Retina (tissue), 1 donor: ENCODE results near the gene SUMF2.
"Not testable (repeated sequence)": the region's sequence is repeated elsewhere in the genome, so short reads cannot be mapped to it uniquely, and the experiment has no call there.

ENCODE experiments used
- DNase-seq: peaks from one replicate; pipeline ENCODE4 v3.0.0-alpha.2; 2016

SUMF2 gene

GRCh38 chr7:56107954-56108258, 43.8 kb downstream of the SUMF2 start:
- DNase-seq = no peak

DNA sequence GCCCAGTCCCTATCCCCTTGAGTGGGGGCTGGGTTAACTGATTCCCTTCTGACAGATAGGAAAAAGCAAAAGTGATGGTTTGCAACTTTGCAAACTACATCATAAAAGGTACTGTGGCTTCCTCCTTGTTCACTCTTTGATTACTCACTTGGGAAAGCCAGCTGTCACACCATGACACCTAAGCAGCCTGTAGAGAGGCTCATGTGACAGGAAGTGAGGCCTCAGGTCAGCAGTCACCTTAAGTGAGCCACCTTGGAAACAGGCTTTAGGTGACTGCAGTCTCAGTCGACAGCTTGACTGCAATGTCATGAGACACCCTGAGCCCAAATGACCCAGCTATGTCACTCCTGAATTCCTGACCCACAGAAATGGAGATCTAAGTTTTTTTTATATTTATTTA, 46.5 kb downstream of the SUMF2 start:
- no peak for DNase-seq

DNA sequence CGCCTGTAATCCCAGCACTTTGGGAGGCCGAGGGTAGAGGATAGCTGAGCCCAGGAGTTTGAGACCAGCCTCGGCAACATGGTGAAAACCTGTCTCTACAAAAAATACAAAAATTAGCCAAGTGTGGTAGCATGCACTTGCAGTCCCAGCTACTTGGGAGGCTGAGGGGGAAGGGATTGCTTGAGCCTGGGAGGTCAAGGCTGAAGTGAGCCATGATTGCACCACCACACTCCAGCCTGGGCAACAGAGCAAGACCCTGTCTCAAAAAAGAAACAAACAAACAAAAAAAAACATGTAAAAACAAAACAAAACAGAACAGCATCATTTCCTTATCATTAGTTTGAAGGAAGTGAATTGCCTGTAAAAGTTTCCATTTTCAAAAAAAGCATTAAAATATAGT, 48.2 kb downstream of the SUMF2 start:
- not testable (repeated sequence) for DNase-seq

GRCh38 chr7:56115852-56116538, 51.9 kb downstream of the SUMF2 start, which contains the start of gene NUPR2:
Gene NUPR2 (minus strand): TSS chr7:56116417. CDS start chr7:56116314, 103 bp downstream.
- peak; percentile 53 for DNase-seq

GRCh38 chr7:56121440-56121839, 57.4 kb downstream of the SUMF2 start:
- no peak for DNase-seq

- DNase-seq = no peak
Observed at GRCh38 chr7:56124981-56125380, 60.9 kb downstream of the SUMF2 start.

GRCh38 chr7:56125831-56126230, 61.7 kb downstream of the SUMF2 start:
- DNase-seq = no peak

- no peak for DNase-seq
Observed at GRCh38 chr7:56127241-56127975, 63.3 kb downstream of the SUMF2 start.
